Right hindlimb (tissue), 1 donor: Measurements from ENCODE around the gene SENP3.
A peak's percentile ranks its signal among the peaks of the same experiment; 100 is the strongest.

Experiments used
- DNase-seq: peaks from one replicate; pipeline ENCODE4 v3.0.0-alpha.2; 2018

Gene SENP3

GRCh38 chr17:7557147-7557764 lies 4.5 kb upstream of the SENP3 start:
- no peak for DNase-seq

GRCh38 chr17:7557775-7558543 lies 3.8 kb upstream of the SENP3 start:
- DNase-seq = peak; percentile 89

- no peak for DNase-seq
Measured at GRCh38 chr17:7558544-7559319, 3.0 kb upstream of the SENP3 start, which contains the start of gene TNFSF13. Gene TNFSF13, plus strand, starts transcription at chr17:7558750. Its CDS starts 290 bp downstream, at chr17:7559040.

DNA sequence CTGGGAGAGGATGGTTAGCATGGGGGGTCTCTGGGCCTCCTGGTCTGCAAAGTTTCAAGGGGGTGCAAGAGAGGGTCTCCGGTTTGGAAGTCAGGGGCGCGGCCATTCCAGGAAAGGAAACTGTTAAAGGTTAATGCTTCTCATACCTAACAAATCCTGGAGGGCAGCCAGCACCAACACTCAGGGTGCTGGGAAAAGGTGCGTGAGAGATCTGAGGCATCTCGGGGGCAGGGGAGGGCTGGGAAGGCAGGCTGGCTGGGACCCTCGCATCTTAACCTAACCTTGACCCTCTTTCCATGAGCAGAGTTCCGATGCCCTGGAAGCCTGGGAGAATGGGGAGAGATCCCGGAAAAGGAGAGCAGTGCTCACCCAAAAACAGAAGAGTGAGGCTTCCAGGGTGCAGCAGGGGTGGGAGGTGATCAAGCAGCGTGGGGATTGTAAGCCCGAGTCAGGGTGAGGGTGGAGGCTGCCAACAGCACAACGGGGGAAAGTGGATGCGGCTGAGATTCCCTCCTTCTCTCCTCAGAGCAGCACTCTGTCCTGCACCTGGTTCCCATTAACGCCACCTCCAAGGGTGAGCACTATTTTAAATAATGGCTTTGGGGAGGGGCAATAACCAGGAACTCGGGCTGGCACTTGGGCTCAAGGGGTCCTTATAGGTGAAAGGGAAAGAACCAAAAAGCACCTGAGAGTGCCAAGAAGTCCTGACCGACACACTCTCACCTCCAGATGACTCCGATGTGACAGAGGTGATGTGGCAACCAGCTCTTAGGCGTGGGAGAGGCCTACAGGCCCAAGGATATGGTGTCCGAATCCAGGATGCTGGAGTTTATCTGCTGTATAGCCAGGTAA lies 2.2 kb upstream of the SENP3 start:
- DNase-seq = no peak

- DNase-seq = peak; percentile 72
Measured at GRCh38 chr17:7560172-7561027, 1.3 kb upstream of the SENP3 start.

- peak; percentile 94 for DNase-seq
Measured at GRCh38 chr17:7561028-7561575, 617 bp upstream of the SENP3 start.

DNA sequence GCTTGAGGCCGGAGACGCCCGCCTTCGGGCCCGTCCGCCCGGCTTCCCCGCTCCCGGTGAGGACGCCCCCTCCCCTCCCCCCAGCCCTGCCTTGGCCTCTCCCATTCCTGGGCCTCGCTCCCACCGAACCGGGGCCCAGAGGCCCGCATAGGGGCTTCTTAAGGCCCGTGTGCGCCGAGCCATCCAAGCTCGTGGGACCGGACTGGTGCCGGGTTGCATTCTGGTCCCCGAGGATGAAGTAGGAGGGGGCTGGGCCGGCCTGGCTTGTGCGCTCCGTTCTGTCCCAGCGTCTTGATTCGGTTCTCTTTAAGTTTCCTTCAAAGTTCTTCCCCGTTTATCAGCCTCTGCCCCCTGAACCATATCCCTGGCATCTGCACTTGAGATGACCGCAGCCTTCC lies 488 bp downstream of the SENP3 start:
- no peak for DNase-seq

DNA sequence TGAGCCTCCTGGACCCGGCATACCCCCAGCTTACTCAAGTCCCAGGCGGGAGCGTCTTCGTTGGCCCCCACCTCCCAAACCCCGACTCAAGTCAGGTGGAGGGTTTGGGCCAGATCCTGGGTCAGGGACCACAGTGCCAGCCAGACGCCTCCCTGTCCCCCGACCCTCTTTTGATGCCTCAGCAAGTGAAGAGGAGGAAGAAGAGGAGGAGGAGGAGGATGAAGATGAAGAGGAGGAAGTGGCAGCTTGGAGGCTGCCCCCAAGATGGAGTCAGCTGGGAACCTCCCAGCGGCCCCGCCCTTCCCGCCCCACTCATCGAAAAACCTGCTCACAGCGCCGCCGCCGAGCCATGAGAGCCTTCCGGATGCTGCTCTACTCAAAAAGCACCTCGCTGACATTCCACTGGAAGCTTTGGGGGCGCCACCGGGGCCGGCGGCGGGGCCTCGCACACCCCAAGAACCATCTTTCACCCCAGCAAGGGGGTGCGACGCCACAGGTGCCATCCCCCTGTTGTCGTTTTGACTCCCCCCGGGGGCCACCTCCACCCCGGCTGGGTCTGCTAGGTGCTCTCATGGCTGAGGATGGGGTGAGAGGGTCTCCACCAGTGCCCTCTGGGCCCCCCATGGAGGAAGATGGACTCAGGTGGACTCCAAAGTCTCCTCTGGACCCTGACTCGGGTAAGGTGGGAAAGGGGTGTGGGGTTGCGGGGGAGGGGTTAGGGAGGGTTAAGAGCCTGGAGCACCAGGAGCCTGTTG lies 1.6 kb downstream of the SENP3 start:
- no peak for DNase-seq

- DNase-seq = no peak
Measured at GRCh38 chr17:7569571-7569970, 7.9 kb downstream of the SENP3 start.

GRCh38 chr17:7570351-7570750 lies 8.6 kb downstream of the SENP3 start:
- DNase-seq = no peak

GRCh38 chr17:7572338-7572587 lies 10.5 kb downstream of the SENP3 start:
- no peak for DNase-seq

- peak; percentile 100 for DNase-seq
Measured at GRCh38 chr17:7572588-7573323, 11.0 kb downstream of the SENP3 start.

- peak; percentile 94 for DNase-seq
Measured at GRCh38 chr17:7573324-7574080, 11.8 kb downstream of the SENP3 start.

GRCh38 chr17:7574176-7574953 lies 12.6 kb downstream of the SENP3 start:
- DNase-seq = no peak

DNA sequence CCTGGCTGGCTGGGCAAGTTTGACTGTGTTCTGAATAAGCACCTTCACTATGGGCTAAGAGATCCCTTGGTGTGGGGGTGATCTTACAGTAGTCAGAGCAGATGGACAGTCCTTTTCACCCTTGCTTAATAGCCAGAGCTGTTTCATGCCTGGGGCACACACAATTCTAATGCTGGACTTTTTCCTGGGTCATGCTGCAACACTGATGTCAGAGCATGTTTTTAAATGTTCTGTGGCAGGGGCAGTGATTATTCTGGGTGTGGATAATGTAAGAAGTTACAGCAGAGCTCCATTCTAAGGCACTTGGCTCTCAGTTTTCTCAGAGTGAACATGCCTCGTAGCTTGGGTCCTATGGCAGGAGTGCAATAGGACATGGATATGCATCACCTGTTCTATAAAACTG lies 13.8 kb downstream of the SENP3 start:
- DNase-seq = no peak

- no peak for DNase-seq
Measured at GRCh38 chr17:7575959-7576358, 14.2 kb downstream of the SENP3 start.

- DNase-seq = no peak
Measured at GRCh38 chr17:7576432-7576937, 14.8 kb downstream of the SENP3 start.
